Choroid plexus epithelial cell (primary cell): ENCODE measurements around the gene TANGO6.

Experiments used
- DNase-seq: peaks from one replicate; pipeline ENCODE4 v3.0.0-alpha.2; 2010; ENCODE audit warnings: low read depth
- H3K4me3 ChIP-seq: 2 replicates; pipeline ENCODE4 v1.5.1; 2011; ENCODE audit warnings: low read depth, mild to moderate bottlenecking, control low read depth, low read length, moderate library complexity
- TF ChIP-seq, protein P1 (sequence below): conservative IDR thresholded peaks from 2 replicates; pipeline ENCODE4 v1.5.1; 2011; ENCODE audit warnings: low read depth, mild to moderate bottlenecking, control low read depth, inconsistent platforms, low read length, moderate library complexity

Gene TANGO6

GRCh38 chr16:68884861-68885720, 41.8 kb downstream of the TANGO6 start:
- no peak overlapping the region for H3K4me3 ChIP-seq
- no peak for DNase-seq
- TF ChIP-seq, protein P1, sequence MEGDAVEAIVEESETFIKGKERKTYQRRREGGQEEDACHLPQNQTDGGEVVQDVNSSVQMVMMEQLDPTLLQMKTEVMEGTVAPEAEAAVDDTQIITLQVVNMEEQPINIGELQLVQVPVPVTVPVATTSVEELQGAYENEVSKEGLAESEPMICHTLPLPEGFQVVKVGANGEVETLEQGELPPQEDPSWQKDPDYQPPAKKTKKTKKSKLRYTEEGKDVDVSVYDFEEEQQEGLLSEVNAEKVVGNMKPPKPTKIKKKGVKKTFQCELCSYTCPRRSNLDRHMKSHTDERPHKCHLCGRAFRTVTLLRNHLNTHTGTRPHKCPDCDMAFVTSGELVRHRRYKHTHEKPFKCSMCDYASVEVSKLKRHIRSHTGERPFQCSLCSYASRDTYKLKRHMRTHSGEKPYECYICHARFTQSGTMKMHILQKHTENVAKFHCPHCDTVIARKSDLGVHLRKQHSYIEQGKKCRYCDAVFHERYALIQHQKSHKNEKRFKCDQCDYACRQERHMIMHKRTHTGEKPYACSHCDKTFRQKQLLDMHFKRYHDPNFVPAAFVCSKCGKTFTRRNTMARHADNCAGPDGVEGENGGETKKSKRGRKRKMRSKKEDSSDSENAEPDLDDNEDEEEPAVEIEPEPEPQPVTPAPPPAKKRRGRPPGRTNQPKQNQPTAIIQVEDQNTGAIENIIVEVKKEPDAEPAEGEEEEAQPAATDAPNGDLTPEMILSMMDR: no peak

GRCh38 chr16:68887107-68887506, 43.8 kb downstream of the TANGO6 start:
- TF ChIP-seq, protein P1: no peak

DNA sequence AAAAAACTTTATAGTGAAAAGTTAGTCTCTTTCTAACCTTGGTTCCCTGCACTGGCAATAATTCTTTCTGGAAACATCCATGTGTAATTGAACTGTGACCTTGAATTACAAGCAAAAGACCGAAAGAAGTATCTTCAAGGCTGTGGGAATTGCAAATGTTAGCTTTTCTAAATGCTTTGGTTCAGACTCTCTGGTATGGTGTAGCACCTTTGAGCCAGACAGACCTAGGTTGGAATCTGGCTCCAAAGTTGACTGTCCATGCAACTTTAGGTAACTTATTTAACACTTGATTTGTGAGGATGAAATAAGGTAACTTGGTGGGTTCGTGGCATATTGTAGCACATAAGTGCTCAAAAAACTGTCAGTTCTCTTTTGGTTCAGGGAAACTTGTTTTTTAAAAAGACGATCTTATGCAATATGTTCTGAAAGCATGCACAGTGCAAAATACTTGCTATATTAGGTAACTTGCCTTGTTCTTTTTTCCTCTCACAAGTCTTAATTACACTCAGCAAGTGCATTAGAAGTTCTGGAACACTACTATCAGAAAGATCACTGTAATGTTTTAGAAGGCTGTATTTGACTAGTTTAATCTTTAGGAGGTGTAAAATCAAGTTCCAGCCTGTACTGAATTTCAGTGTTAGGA, 46.3 kb downstream of the TANGO6 start:
- TF ChIP-seq, protein P1: no peak
- H3K4me3 ChIP-seq: no peak overlapping the region
- peak; percentile 54 for DNase-seq

More at GRCh38 chr16:68887107-68887506, 43.8 kb downstream of the TANGO6 start:
- no peak for DNase-seq
- no peak overlapping the region for H3K4me3 ChIP-seq

GRCh38 chr16:68892214-68892613, 48.9 kb downstream of the TANGO6 start:
- no peak for DNase-seq
- no peak overlapping the region for H3K4me3 ChIP-seq
- TF ChIP-seq, protein P1: no peak

DNA sequence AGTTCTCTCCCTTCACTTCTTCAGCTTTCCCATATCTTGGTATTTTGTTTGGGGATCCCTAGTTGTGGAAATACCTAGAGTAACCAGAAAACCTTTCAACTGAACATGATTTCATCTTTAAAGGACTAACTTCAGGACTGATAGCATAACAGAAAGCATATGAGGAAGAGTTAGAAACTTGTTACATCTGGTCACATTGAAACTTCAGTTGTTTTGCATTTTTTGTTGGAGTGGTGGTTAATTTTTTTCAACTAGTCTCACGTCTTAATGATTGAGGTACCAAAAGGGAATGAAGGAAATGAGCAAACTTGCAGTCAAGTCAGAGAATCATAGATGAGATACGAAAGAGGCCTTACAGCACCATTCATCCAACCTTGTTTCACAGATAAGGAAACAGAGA, 49.6 kb downstream of the TANGO6 start:
- H3K4me3 ChIP-seq: no peak overlapping the region
- no peak for DNase-seq
- TF ChIP-seq, protein P1: no peak

- TF ChIP-seq, protein P1: no peak
- H3K4me3 ChIP-seq: no peak overlapping the region
- peak; percentile 60 for DNase-seq
Observed at GRCh38 chr16:68893710-68894705, 50.7 kb downstream of the TANGO6 start.
